Ishikawa (cell line): ENCODE measurements around the gene B4GALT2.

Source experiments
- EGR1 ChIP-seq: IDR thresholded peaks from 2 replicates; pipeline ENCODE4 v1.6.1; 2012
- MAX ChIP-seq: IDR thresholded peaks from 2 replicates; pipeline ENCODE4 v1.6.1; 2012
- TAF1 ChIP-seq: IDR thresholded peaks from 2 replicates; pipeline ENCODE4 v1.6.1; 2012; ENCODE audit warnings: low read depth, mild to moderate bottlenecking
- YY1 ChIP-seq: IDR thresholded peaks from 2 replicates; pipeline ENCODE4 v1.6.1; 2012; ENCODE audit warnings: low read depth

DNA sequence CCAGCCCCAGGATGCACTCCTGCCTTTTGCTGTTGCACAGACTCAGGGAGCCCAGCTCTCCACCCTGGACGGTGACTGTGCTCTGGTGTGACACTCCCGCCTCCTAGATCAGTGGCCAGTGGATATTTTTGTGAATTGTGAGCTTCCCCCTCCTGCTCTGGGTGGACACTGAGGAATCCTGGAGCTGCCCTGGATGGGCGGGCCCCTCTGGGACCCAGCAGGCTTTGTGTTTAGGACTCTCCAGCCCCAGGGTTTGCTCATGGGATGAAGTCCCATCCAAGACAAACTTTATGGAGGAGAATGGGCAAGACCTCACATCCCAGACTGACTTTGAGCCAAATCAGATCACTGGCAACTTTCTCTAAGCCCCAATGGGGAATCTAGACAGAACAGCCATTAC lies 36.2 kb downstream of the B4GALT2 start:
- TF ChIP-seq YY1 (no peak), EGR1 (no peak), MAX (no peak), TAF1 (no peak)
